GM18508 (cell line): ENCODE measurements around the gene SMIM27.
"Not testable (repeated sequence)": the region's sequence is repeated elsewhere in the genome, so short reads cannot be mapped to it uniquely, and the experiment has no call there.

Experiments used
- ATAC-seq: cut with Tn5 transposase; IDR thresholded peaks from one replicate; pipeline ENCODE4 v1.9.1; 2021; ENCODE audit warnings: moderate number of reproducible peaks; ENCODE audit not compliant: insufficient read depth, unreplicated experiment

Gene SMIM27

GRCh38 chr9:32552172-32552872, at the start of gene SMIM27, which contains the start of gene TOPORS:
Gene SMIM27 (plus strand): TSS chr9:32552327. CDS start chr9:32552435, 108 bp downstream.
Gene TOPORS (minus strand): TSS chr9:32552586. CDS start chr9:32552436, 150 bp downstream.
- peak; percentile 67 for ATAC-seq

GRCh38 chr9:32502464-32502863, 49.7 kb upstream of the SMIM27 start:
- ATAC-seq, result no peak

- ATAC-seq, result no peak
These were observed 49.1 kb upstream of the SMIM27 start for GRCh38 chr9:32503008-32503407.

GRCh38 chr9:32508728-32509127, 43.4 kb upstream of the SMIM27 start:
- ATAC-seq, result no peak

- no peak for ATAC-seq
These were observed 35.9 kb upstream of the SMIM27 start for GRCh38 chr9:32516241-32516640.

GRCh38 chr9:32518276-32518675, 33.9 kb upstream of the SMIM27 start:
- ATAC-seq, result no peak

- no peak for ATAC-seq
These were observed 28.2 kb upstream of the SMIM27 start for GRCh38 chr9:32523910-32524309.

- not testable (repeated sequence) for ATAC-seq
These were observed 27.6 kb upstream of the SMIM27 start for GRCh38 chr9:32524558-32524891.

- no peak for ATAC-seq
These were observed 27.0 kb upstream of the SMIM27 start for GRCh38 chr9:32524892-32525708.

- peak; percentile 0 for ATAC-seq
These were observed 26.5 kb upstream of the SMIM27 start for GRCh38 chr9:32525709-32526030.

- peak; percentile 57 for ATAC-seq
These were observed 26.0 kb upstream of the SMIM27 start, which contains the start of gene RIGI for GRCh38 chr9:32526041-32526706. Gene RIGI (minus strand): TSS chr9:32526196. CDS start chr9:32526166, 30 bp downstream.

GRCh38 chr9:32526707-32527048, 25.4 kb upstream of the SMIM27 start:
- ATAC-seq, result no peak

- ATAC-seq, result no peak
These were observed 18.8 kb upstream of the SMIM27 start for GRCh38 chr9:32533336-32533735.

GRCh38 chr9:32533816-32534215, 18.3 kb upstream of the SMIM27 start:
- ATAC-seq, result no peak

GRCh38 chr9:32543047-32543446, 9.1 kb upstream of the SMIM27 start:
- ATAC-seq, result no peak

GRCh38 chr9:32545884-32546283, 6.2 kb upstream of the SMIM27 start:
- ATAC-seq, result no peak

- not testable (repeated sequence) for ATAC-seq
These were observed 3.9 kb upstream of the SMIM27 start for GRCh38 chr9:32548213-32548612.

GRCh38 chr9:32550150-32550561, 2.0 kb upstream of the SMIM27 start:
- ATAC-seq, result no peak

GRCh38 chr9:32550562-32551275, 1.4 kb upstream of the SMIM27 start:
- ATAC-seq, result peak; percentile 34

GRCh38 chr9:32551276-32552051, 663 bp upstream of the SMIM27 start:
- no peak for ATAC-seq
